Ovary (tissue), 3 donors: Measurements from ENCODE around the gene NELL1.

ENCODE experiments used
- POLR2A ChIP-seq: fragments of 450-650 bp; IDR thresholded peaks from one replicate; pipeline ENCODE4 v1.6.1; 2017; ENCODE audit warnings: antibody characterized with exemption, mild to moderate bottlenecking, moderate library complexity
- TF ChIP-seq, protein P1 (sequence below), 3 donors: fragments of 450-650 bp in 2 of 3; fragments of 200-600 bp in 1 of 3; IDR thresholded peaks; one replicate each; pipeline versions ENCODE4 v1.5.1 to v1.8.0; 2016 to 2022; ENCODE audit warnings: antibody characterized with exemption in 3 of 3, mild to moderate bottlenecking in 1 of 3
- donor health status: DM: no; HTN: no; CAD: no.

DNA sequence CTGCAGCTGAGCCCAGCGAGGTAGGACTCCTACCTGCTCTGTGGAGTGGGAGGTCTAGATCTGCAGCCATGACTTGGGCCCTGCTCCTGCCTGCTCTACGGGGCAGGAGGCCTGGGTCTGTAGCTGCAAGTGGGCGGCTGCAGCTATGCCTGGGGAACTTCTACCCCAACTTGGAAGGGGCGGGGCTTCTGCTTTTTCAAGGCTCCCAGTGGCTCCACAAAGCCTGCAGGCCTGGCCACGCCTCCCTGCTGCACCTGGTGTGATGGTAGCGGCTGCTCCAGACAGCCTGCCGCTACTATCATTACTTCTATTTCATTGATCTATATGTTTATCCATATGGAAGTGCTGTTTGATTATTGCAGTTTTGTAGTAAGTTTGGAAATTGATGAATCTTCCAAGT, 121.2 kb downstream of the NELL1 start:
- TF ChIP-seq, protein P1, sequence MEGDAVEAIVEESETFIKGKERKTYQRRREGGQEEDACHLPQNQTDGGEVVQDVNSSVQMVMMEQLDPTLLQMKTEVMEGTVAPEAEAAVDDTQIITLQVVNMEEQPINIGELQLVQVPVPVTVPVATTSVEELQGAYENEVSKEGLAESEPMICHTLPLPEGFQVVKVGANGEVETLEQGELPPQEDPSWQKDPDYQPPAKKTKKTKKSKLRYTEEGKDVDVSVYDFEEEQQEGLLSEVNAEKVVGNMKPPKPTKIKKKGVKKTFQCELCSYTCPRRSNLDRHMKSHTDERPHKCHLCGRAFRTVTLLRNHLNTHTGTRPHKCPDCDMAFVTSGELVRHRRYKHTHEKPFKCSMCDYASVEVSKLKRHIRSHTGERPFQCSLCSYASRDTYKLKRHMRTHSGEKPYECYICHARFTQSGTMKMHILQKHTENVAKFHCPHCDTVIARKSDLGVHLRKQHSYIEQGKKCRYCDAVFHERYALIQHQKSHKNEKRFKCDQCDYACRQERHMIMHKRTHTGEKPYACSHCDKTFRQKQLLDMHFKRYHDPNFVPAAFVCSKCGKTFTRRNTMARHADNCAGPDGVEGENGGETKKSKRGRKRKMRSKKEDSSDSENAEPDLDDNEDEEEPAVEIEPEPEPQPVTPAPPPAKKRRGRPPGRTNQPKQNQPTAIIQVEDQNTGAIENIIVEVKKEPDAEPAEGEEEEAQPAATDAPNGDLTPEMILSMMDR (IDR thresholded peaks at IDR 0.05): no peak
- no peak for TF ChIP-seq POLR2A
